ENCODE results near the gene UMAD1.

Gene UMAD1

DNA sequence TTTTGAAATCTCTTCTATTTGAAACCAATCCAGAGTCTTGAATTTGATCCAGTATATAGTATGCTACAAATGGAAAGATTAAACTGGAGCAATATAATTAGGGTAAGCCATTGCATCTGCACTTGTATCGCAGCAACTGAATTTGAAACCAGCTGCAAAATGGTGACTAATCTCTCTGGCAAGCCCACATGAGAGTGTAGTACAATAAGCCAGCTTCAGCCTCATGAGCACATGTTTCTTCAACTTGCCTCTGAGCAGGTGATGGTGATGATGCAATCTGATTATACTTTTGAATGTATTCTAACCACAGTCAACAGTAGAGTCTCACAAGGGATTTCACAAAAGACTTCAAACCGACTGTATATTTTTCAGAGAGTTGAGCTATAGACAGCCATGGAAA lies 78.7 kb downstream of the UMAD1 start:
- Histone ChIP-seq H3K27ac (ENCODE audit: low read length) (no peak overlapping the region), H3K4me1 (ENCODE audit: control insufficient read depth, insufficient read depth, low read length) (no peaks in the 10 kb centered on the region), H3K36me3 (ENCODE audit: control insufficient read depth, insufficient read depth, low read length) (no peaks in the 10 kb centered on the region), H3K9me3 (ENCODE audit: control insufficient read depth, insufficient read depth, low read length) (no peaks in the 10 kb centered on the region), H3K4me3 (ENCODE audit: low read length) (no peak overlapping the region), H3K27me3 (ENCODE audit: control insufficient read depth, insufficient read depth, low read length) (no peaks in the 10 kb centered on the region)
- no peak for DNase-seq (ENCODE audit: low read depth, low spot score)
- no CpG with 5 or more reads among the region's 2 CpGs for WGBS (ENCODE audit: insufficient coverage, insufficient read length)

DNA sequence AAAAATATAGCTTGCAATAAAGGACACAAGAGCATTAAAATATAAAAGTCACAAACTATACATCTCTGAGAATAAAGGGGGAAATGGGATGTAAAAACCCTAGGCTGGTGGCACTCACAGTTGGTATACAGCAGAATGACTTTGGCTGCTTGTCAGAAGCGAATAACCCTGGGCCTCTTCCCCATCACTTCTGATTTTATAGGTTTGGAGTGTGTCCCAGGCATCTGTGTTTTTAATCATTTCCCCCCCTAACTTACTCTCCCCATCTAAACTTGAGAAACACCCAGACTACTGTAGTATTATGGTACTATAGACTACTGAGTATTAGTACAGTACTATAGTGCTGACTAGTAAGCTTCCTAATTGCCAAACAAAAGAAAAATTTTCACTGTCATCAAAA lies 79.6 kb downstream of the UMAD1 start:
- no peaks in the 10 kb centered on the region for H3K9me3 ChIP-seq (ENCODE audit: control insufficient read depth, insufficient read depth, low read length)
- H3K27ac ChIP-seq (ENCODE audit: low read length) = no peak overlapping the region
- no peaks in the 10 kb centered on the region for H3K4me1 ChIP-seq (ENCODE audit: control insufficient read depth, insufficient read depth, low read length)
- no peak overlapping the region for H3K4me3 ChIP-seq (ENCODE audit: low read length)
- WGBS (ENCODE audit: insufficient coverage, insufficient read length) = no CpG with 5 or more reads among the region's 1 CpG
- no peaks in the 10 kb centered on the region for H3K36me3 ChIP-seq (ENCODE audit: control insufficient read depth, insufficient read depth, low read length)
- no peaks in the 10 kb centered on the region for H3K27me3 ChIP-seq (ENCODE audit: control insufficient read depth, insufficient read depth, low read length)
- no peak for DNase-seq (ENCODE audit: low read depth, low spot score)

DNA sequence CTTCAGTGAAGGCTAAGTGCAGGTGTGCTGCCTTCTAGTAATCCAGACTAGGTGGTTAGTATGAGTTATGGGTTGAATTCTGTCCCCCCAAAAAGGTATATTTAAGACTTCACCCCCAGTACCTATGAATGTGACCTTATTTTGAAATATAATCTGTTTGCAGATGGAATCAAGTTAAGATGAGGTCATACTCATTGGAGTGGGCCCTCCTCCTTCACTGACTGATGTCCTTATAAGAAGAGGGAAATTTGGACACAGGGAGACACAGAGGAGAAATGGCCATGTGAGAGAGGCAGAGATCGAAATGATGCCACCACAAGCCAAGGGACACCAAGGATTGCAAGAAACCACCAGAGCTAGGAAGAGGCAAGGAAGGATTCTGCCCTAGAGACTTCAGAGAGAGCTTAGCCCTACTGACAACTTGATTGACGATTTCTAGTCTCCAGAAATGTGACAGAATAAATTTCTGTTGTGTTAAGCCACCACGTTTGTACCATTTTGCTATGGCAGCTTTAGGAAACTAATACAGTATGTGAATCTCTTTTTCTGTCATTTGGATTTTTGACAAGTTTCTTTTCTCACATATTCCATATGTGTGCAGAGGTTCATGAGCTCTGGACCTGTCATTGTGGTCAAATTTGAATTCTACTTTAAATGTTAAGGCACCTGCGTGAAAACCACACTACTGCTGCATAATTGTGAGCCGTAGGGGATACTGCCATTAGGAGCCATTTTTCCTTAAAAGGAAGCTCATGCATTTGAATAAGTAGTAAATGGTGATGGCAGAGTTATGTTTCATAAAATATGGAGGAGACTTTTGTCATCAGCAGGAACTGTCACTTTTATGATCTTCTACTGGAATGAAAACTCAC lies 80.4 kb downstream of the UMAD1 start:
- H3K4me1 ChIP-seq (ENCODE audit: control insufficient read depth, insufficient read depth, low read length) = no peaks in the 10 kb centered on the region
- WGBS (ENCODE audit: insufficient coverage, insufficient read length) = no CpG with 5 or more reads among the region's 5 CpGs
- no peak overlapping the region for H3K4me3 ChIP-seq (ENCODE audit: low read length)
- no peak for DNase-seq (ENCODE audit: low read depth, low spot score)
- no peaks in the 10 kb centered on the region for H3K27me3 ChIP-seq (ENCODE audit: control insufficient read depth, insufficient read depth, low read length)
- H3K27ac ChIP-seq (ENCODE audit: low read length) = no peak overlapping the region
- no peaks in the 10 kb centered on the region for H3K36me3 ChIP-seq (ENCODE audit: control insufficient read depth, insufficient read depth, low read length)
- H3K9me3 ChIP-seq (ENCODE audit: control insufficient read depth, insufficient read depth, low read length) = no peaks in the 10 kb centered on the region

DNA sequence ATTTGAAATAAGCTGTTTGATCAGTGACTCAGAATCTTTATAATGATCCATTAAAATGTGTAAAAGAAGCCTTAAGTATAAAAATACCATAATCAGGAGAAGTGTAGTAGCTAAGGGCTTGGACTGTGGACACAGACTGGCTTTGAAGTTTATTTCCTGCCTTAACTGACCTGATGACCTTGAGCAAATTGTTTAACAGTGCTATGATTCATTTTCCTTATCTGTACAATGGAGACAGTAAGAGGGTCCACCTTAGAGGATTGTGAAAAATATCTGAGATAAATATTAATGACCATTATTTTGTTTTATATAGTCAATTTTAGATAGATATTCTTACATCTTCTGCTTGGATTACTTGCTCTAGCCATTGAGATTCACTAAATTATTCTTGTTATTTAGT lies 91.2 kb downstream of the UMAD1 start:
- Histone ChIP-seq H3K4me1 (ENCODE audit: control insufficient read depth, insufficient read depth, low read length) (no peaks in the 10 kb centered on the region), H3K9me3 (ENCODE audit: control insufficient read depth, insufficient read depth, low read length) (no peaks in the 10 kb centered on the region), H3K27me3 (ENCODE audit: control insufficient read depth, insufficient read depth, low read length) (no peaks in the 10 kb centered on the region), H3K4me3 (ENCODE audit: low read length) (no peak overlapping the region), H3K27ac (ENCODE audit: low read length) (no peak overlapping the region), H3K36me3 (ENCODE audit: control insufficient read depth, insufficient read depth, low read length) (no peaks in the 10 kb centered on the region)
- no peak for DNase-seq (ENCODE audit: low read depth, low spot score)

DNA sequence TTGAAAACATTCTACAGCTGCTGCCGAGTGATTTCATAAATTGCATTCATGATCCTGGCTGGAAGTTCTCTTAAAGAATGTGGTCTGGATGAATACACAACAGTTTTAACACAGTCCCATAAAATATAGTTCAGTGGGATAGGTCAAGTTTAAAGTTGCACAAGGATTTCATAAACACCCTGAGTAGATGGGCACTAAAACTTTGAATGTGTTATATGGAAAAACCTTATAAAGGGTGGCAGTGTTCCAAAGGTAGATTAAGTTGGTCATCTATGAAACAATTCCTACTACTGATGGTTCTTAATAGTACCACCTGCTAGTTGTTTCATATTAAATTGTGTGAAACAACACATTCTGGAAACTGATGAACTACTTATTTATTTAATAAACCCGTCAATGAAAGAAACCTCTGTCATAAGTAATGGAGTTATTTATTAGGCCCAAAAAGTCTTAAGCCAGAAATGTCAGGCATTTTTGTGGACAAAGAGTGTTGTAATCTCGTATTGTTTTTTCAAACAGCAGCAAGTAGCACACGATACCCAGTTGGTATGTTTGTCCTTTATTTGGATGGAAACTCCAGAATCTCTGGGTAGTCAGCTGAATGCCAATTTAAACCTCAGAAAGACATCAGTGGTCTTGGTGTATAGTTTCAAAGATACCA lies 92.2 kb downstream of the UMAD1 start:
- Histone ChIP-seq H3K27me3 (ENCODE audit: control insufficient read depth, insufficient read depth, low read length) (no peaks in the 10 kb centered on the region), H3K27ac (ENCODE audit: low read length) (no peak overlapping the region), H3K4me1 (ENCODE audit: control insufficient read depth, insufficient read depth, low read length) (no peaks in the 10 kb centered on the region), H3K9me3 (ENCODE audit: control insufficient read depth, insufficient read depth, low read length) (no peaks in the 10 kb centered on the region), H3K4me3 (ENCODE audit: low read length) (no peak overlapping the region), H3K36me3 (ENCODE audit: control insufficient read depth, insufficient read depth, low read length) (no peaks in the 10 kb centered on the region)
- DNase-seq (ENCODE audit: low read depth, low spot score) = no peak
- no CpG with 5 or more reads among the region's 4 CpGs for WGBS (ENCODE audit: insufficient coverage, insufficient read length)

DNA sequence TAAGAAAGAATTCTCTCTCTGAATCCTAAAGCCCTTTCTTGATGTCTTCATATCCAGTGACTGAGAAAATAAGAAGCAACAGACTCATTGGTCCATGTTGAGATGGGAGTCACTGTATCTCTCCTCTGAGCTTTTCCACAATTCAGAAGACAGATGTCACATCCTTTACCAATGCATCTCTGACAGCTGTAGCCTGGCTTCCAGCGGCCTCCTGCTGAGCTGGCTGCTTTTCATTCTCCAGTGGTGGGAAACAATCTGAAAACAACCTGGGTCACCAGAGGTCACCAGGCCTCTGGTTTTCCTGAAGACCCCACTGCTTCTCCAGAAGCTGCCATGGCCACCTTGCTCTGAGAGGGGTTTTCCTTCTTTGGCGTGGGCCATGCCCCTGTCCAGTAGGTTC lies 96.1 kb downstream of the UMAD1 start:
- no peaks in the 10 kb centered on the region for H3K36me3 ChIP-seq (ENCODE audit: control insufficient read depth, insufficient read depth, low read length)
- no peaks in the 10 kb centered on the region for H3K4me1 ChIP-seq (ENCODE audit: control insufficient read depth, insufficient read depth, low read length)
- no peaks in the 10 kb centered on the region for H3K9me3 ChIP-seq (ENCODE audit: control insufficient read depth, insufficient read depth, low read length)
- H3K4me3 ChIP-seq (ENCODE audit: low read length) = no peak overlapping the region
- H3K27ac ChIP-seq (ENCODE audit: low read length) = no peak overlapping the region
- DNase-seq (ENCODE audit: low read depth, low spot score) = no peak
- H3K27me3 ChIP-seq (ENCODE audit: control insufficient read depth, insufficient read depth, low read length) = no peaks in the 10 kb centered on the region
- no CpG with 5 or more reads among the region's 2 CpGs for WGBS (ENCODE audit: insufficient coverage, insufficient read length)

DNA sequence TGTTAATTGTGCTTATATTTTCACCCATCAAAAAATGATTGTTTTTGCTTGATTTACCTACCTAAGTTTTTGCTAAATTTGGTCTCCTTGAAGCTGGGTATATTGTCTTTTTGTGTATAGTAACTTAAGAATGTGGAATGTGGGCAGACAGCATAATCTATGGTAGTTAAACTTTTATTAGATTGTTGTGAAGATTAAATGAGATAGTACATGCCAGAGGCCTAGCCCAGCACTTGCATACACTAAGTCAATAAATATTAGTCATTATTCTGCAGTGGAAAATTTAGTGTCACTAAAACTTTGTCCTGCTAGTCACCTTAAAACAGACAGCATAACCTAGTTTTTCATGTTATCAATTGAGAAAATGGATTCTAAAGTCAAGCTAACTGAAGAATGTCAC lies 97.1 kb downstream of the UMAD1 start:
- Histone ChIP-seq H3K9me3 (ENCODE audit: control insufficient read depth, insufficient read depth, low read length) (no peaks in the 10 kb centered on the region), H3K27ac (ENCODE audit: low read length) (no peak overlapping the region), H3K4me1 (ENCODE audit: control insufficient read depth, insufficient read depth, low read length) (no peaks in the 10 kb centered on the region), H3K27me3 (ENCODE audit: control insufficient read depth, insufficient read depth, low read length) (no peaks in the 10 kb centered on the region), H3K36me3 (ENCODE audit: control insufficient read depth, insufficient read depth, low read length) (no peaks in the 10 kb centered on the region), H3K4me3 (ENCODE audit: low read length) (no peak overlapping the region)
- DNase-seq (ENCODE audit: low read depth, low spot score) = no peak

DNA sequence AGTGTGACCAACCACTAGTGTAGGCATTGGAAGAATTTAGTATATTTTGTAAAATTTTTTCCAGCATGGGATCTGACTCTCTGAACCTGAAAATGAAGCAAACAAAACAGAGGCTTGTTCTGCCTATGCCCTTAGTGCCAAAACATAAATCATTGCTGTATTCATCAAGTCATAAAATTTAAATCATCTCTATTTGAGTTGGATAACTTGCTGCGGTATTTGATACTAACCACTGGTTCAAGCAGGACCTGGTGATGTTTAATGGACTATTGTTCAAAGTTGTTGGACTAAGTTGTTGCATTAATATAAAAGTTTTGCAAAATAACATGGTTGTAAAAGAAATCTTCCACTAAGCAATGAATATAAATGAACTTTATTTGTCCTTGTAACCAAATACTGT lies 97.6 kb downstream of the UMAD1 start:
- DNase-seq (ENCODE audit: low read depth, low spot score) = no peak
- no peak overlapping the region for H3K27ac ChIP-seq (ENCODE audit: low read length)
- H3K9me3 ChIP-seq (ENCODE audit: control insufficient read depth, insufficient read depth, low read length) = no peaks in the 10 kb centered on the region
- H3K4me1 ChIP-seq (ENCODE audit: control insufficient read depth, insufficient read depth, low read length) = no peaks in the 10 kb centered on the region
- H3K27me3 ChIP-seq (ENCODE audit: control insufficient read depth, insufficient read depth, low read length) = no peaks in the 10 kb centered on the region
- no CpG with 5 or more reads among the region's 1 CpG for WGBS (ENCODE audit: insufficient coverage, insufficient read length)
- H3K4me3 ChIP-seq (ENCODE audit: low read length) = no peak overlapping the region
- H3K36me3 ChIP-seq (ENCODE audit: control insufficient read depth, insufficient read depth, low read length) = no peaks in the 10 kb centered on the region

DNA sequence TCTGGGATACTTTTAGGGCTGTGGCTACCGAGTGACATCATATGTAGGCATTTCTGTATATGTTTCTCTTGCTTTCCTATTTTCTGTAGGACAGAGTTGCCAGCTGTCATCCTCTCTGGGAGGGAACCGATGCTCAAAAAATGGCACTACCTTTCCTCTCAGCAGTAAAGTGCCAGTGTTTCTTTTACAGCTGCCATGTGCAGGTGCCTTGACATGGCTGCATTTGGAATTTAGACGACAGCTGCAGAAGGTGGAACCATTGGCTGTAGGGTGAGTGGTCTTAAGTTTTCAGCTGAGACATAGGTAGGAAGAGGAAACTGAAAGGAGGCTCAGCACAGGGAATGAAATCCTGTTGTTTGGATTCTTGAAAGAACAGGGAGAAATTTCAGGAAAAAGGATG lies 98.1 kb downstream of the UMAD1 start:
- no CpG with 5 or more reads among the region's 3 CpGs for WGBS (ENCODE audit: insufficient coverage, insufficient read length)
- no peaks in the 10 kb centered on the region for H3K4me1 ChIP-seq (ENCODE audit: control insufficient read depth, insufficient read depth, low read length)
- H3K4me3 ChIP-seq (ENCODE audit: low read length) = no peak overlapping the region
- no peak overlapping the region for H3K27ac ChIP-seq (ENCODE audit: low read length)
- H3K27me3 ChIP-seq (ENCODE audit: control insufficient read depth, insufficient read depth, low read length) = no peaks in the 10 kb centered on the region
- DNase-seq (ENCODE audit: low read depth, low spot score) = no peak
- no peaks in the 10 kb centered on the region for H3K36me3 ChIP-seq (ENCODE audit: control insufficient read depth, insufficient read depth, low read length)
- no peaks in the 10 kb centered on the region for H3K9me3 ChIP-seq (ENCODE audit: control insufficient read depth, insufficient read depth, low read length)

DNA sequence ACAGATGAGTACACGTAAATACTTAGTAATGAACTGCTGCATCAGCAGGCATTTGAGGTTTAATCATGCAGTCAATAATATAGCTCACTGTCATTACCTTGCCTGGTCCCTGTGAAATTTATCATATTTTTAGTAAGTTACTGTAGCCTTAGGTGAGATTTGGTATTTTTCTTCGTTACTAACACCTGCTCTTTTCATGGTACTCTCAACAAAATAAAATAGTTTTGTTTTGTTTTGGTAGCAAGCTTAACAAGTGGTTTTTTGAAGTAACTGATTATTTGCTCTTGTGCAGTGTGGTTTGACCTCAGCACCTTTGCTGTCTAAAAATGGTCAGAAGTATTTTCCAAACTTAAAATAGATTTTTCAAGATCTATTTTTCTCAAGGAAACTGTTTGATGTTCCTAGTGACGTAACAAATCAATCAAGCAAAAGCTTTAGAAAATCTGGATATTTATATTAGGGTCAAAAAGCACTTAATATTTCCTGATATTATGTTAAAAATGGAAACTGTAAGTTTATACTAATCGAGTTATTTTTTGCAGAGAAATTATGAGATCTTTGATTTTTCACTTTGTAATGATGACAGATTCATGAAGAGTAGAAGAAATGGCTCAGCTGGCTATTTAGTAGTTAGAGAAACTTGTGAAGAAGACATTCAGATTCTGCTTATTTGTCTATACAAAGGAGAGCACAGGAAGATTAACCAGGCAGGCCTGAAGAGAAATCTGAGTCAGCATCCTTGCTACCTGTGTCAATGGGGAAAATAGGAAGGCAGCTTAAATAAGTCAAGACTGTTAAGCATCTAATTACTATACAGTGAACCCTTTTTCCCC lies 98.9 kb downstream of the UMAD1 start:
- Histone ChIP-seq H3K9me3 (ENCODE audit: control insufficient read depth, insufficient read depth, low read length) (no peaks in the 10 kb centered on the region), H3K27ac (ENCODE audit: low read length) (no peak overlapping the region), H3K36me3 (ENCODE audit: control insufficient read depth, insufficient read depth, low read length) (no peaks in the 10 kb centered on the region), H3K27me3 (ENCODE audit: control insufficient read depth, insufficient read depth, low read length) (no peaks in the 10 kb centered on the region), H3K4me1 (ENCODE audit: control insufficient read depth, insufficient read depth, low read length) (no peaks in the 10 kb centered on the region), H3K4me3 (ENCODE audit: low read length) (no peak overlapping the region)
- no peak for DNase-seq (ENCODE audit: low read depth, low spot score)
- no CpG with 5 or more reads among the region's 4 CpGs for WGBS (ENCODE audit: insufficient coverage, insufficient read length)
